ENCODE data around the gene GAB3. TPM values are rescaled to one million over a fixed set of nuclear protein-coding genes. Genes with fewer than 3 reads are reported as not detected.
"Not testable (repeated sequence)": the region's sequence is repeated elsewhere in the genome, so short reads cannot be mapped to it uniquely, and the experiment has no call there.

GAB3 gene
- total RNA-seq, 1 donor from 2014 or later = 5.1 TPM

DNA sequence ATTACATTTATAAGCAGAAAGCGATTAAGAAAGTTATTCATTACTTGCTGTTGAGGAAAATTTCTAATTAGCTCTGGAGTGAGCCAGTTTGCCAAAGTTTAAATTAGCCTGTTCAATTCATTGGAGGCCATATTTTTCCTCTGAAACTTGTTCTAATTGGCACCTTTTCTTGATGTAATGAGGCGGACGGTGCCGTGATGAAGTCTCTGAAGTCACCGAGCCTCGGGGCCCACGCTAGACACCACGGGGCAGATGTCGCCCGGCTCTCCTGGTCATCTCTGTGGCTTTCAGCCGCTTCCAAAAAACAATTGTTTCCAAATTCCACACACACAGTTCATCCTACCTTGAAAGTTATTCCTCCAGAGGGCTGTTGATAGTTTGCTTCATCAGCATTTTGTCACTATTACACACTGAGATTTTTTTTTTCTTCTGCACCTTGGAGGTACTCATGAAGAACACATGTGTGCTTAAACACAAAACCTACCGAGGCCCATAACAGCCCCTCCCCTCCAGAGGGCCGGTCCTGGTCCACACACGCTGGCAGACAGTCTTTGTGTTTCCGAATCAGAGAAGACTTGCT is 93.6 kb downstream of the GAB3 start:
- H3K27me3 Mint-ChIP-seq (ENCODE audit: insufficient read depth) = peaks cover 2% of the 10 kb centered on the region
- no peaks in the 10 kb centered on the region for H3K9me3 Mint-ChIP-seq
- no peak overlapping the region for H3K4me3 Mint-ChIP-seq
- DNase-seq (ENCODE audit: low spot score) = no peak
- no peaks in the 10 kb centered on the region for H3K36me3 Mint-ChIP-seq (ENCODE audit: low read depth)
- H3K4me1 Mint-ChIP-seq (ENCODE audit: low read depth) = no peaks in the 10 kb centered on the region
- intact Hi-C loops (cut with micrococcal nuclease) = no loop called here
- H3K27ac Mint-ChIP-seq = no peak overlapping the region

DNA sequence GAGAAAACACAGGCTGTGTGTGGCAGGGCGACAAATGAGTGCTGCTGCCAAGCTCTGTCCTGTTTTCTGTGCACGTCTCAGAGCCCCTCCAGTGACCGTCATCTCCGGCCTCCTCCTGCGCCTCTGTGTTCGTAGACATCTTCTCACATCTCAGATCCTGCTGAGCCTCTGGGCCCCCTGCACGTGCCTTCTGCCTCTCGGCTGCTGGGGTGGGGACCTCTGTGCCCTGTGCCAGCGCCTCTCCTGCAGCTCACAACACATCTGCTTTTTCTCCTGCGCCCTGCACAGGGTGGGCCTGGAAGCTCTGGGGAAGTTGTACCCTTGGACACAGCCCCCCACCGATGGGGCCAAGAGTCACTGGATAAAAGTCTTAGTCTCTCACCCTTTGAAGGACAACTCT is 95.1 kb downstream of the GAB3 start:
- Mint-ChIP-seq H3K4me1 (ENCODE audit: low read depth) (no peaks in the 10 kb centered on the region), H3K4me3 (no peak overlapping the region), H3K9me3 (no peaks in the 10 kb centered on the region), H3K27ac (no peak overlapping the region), H3K36me3 (ENCODE audit: low read depth) (no peaks in the 10 kb centered on the region), H3K27me3 (ENCODE audit: insufficient read depth) (peaks cover 2% of the 10 kb centered on the region)
- DNase-seq (ENCODE audit: low spot score) = no peak
- intact Hi-C loops (cut with micrococcal nuclease) = no loop called here

DNA sequence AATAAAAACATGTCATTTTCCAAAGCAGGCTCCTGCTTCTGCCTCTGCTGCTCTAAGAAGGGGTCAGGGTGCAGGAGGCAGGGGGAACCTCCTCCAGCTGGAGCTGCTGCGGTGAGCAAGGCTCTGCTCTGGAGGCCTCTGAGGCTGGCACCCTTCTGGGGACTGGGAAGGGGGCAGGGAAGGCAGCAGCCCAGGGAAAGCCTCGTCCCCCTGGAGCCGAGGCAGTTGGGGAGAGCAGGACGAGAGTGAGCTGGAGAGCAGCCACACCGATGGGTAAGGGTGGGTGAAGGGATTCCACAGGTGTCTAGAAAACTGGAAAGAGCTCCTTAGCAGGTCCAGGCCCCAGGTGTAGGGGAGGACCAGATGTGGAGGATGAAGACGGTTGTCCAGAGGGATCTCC is 95.5 kb downstream of the GAB3 start:
- no peak for DNase-seq (ENCODE audit: low spot score)
- intact Hi-C loops (cut with micrococcal nuclease) = no loop called here
- H3K9me3 Mint-ChIP-seq = no peaks in the 10 kb centered on the region
- H3K27me3 Mint-ChIP-seq (ENCODE audit: insufficient read depth) = peaks cover 2% of the 10 kb centered on the region
- no peak overlapping the region for H3K4me3 Mint-ChIP-seq
- H3K27ac Mint-ChIP-seq = no peak overlapping the region
- no peaks in the 10 kb centered on the region for H3K36me3 Mint-ChIP-seq (ENCODE audit: low read depth)
- no peaks in the 10 kb centered on the region for H3K4me1 Mint-ChIP-seq (ENCODE audit: low read depth)

DNA sequence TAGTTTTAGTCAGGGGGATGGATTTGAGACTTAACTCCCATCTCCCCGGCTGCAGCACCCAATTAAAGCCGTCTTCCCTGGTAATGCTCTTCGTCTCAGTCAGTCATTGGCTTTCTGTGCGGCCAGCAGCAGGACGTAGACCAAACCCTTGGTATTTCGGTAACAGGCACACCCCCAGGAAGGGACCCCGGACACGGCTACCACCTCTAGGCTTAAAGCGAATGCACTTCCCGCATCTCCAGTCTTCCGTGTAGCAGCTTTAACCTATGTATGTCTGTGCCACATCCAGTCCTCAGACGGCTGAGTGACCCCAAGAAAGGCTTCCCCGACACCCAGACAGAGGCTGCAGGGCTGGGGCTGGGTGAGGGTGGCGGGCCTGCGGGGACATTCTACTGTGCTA is 96.0 kb downstream of the GAB3 start:
- Mint-ChIP-seq H3K27ac (no peak overlapping the region), H3K4me1 (ENCODE audit: low read depth) (no peaks in the 10 kb centered on the region), H3K27me3 (ENCODE audit: insufficient read depth) (peaks cover 2% of the 10 kb centered on the region)

DNA sequence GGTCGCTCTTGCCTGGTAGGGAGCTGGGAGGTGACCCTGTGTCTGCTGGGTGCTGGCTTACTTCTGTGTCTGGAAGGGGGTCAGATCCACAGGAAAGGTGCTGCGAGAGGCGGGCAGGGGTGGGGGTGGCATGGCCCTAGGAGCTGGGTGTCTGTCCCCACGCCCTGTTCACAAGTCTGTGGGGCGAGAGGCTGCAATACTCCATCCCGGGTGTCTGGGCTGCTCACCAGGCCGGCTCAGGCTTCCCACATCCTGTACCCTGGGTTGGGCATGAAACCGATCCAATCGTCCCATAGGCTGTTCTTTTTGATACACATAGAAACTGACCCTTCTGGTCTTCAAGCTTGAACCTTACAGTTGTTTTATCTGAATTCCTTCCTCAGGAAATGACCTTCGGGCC is 96.5 kb downstream of the GAB3 start:
- H3K36me3 Mint-ChIP-seq (ENCODE audit: low read depth) = no peaks in the 10 kb centered on the region
- H3K9me3 Mint-ChIP-seq = no peaks in the 10 kb centered on the region
- no peaks in the 10 kb centered on the region for H3K4me1 Mint-ChIP-seq (ENCODE audit: low read depth)
- H3K27me3 Mint-ChIP-seq (ENCODE audit: insufficient read depth) = peaks cover 2% of the 10 kb centered on the region
- H3K27ac Mint-ChIP-seq = no peak overlapping the region
- no peak overlapping the region for H3K4me3 Mint-ChIP-seq
- intact Hi-C loops (cut with micrococcal nuclease) = no loop called here
- DNase-seq (ENCODE audit: low spot score) = no peak

More for the DNA sequence above, 96.0 kb downstream of the GAB3 start:
- DNase-seq (ENCODE audit: low spot score) = no peak
- intact Hi-C loops (cut with micrococcal nuclease) = no loop called here
- no peaks in the 10 kb centered on the region for H3K9me3 Mint-ChIP-seq
- H3K36me3 Mint-ChIP-seq (ENCODE audit: low read depth) = no peaks in the 10 kb centered on the region
- H3K4me3 Mint-ChIP-seq = no peak overlapping the region

DNA sequence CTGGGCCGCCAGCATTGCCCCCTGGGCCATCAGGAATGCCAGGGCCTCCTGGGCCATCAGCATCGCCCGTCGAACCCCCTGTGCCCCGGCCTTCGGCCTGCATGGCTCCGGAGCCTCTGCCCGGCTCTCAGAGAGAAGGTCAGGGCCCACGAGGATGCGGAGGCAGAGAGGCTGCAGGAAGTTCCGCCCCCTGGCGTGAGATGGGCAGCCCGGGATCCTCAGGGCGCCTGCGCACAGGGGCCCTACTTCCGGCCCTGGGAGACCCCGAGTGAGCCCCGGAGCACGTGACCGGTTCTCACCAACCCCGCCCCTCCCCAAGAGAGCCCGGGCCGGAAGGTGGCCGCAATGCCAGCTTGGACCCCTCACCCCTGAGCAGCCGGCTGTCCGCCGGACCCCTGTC is 97.5 kb downstream of the GAB3 start, which contains the start of gene CTAG2:
TSS of gene CTAG2 (minus strand) at position 167 of the 400 bp plus-strand sequence. CDS start at position 103, 64 bp downstream.
- H3K36me3 Mint-ChIP-seq (ENCODE audit: low read depth); H3K4me3 Mint-ChIP-seq; intact Hi-C loops (cut with micrococcal nuclease); DNase-seq (ENCODE audit: low spot score); H3K9me3 Mint-ChIP-seq; H3K27me3 Mint-ChIP-seq (ENCODE audit: insufficient read depth); H3K4me1 Mint-ChIP-seq (ENCODE audit: low read depth); H3K27ac Mint-ChIP-seq: not testable (repeated sequence)

DNA sequence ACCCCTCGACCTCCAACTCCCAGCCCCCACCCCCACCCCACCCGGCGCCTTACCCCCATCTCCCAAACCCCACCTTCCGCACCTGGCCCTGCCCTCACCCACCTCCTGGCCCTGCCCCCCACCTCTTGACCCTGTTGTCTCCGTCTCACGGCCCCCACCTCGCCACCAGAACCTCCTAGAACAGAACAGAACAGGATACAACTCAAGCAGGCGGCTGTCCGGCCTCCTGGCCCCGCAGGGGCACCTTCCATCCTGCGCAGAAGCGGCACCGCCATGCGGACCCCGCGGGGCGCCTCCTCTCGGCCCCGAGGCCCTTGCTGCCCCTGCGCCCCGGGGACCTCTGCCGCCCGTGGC is 97.9 kb downstream of the GAB3 start:
- DNase-seq (ENCODE audit: low spot score) = no peak
- H3K27me3 Mint-ChIP-seq (ENCODE audit: insufficient read depth) = peaks cover 2% of the 10 kb centered on the region
- no peak overlapping the region for H3K4me3 Mint-ChIP-seq

DNA sequence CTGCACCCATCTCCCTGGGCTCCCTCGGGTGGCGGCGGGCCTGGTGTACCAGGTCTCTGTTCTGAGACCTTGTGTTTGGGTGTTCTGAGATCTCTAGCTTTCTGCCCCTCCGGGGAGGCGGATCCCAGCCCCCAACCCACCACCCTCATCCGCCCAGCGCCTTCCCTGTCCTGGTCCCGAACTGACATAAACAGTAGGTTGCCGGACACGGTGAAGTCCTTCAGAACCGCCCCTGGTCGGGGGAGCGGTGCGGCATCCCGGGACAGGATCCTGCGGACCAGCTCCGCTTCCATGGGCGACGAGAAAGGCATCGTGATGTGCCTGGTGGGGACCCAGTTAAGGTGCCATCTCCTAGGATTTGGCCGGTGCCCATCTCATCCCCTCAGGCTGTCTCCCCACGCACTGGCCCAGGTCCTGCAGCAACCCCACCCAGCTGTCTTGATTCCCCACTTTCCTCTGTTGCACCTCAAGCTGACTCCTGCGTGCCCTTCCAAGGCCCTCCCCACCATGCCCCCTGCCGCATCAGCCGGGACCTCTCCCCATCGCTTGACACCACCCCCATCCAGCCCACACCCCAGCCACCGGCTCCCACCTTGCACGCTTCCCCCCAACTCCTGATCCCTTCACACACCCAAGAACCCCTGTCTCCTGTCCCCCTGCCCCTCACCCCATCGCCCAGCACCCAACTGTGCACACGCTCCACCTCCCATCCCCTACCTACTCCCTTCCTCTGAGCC is 98.4 kb downstream of the GAB3 start:
- no peaks in the 10 kb centered on the region for H3K36me3 Mint-ChIP-seq (ENCODE audit: low read depth)
- H3K4me1 Mint-ChIP-seq (ENCODE audit: low read depth) = no peaks in the 10 kb centered on the region
- H3K27ac Mint-ChIP-seq = no peak overlapping the region
- DNase-seq (ENCODE audit: low spot score) = no peak
- intact Hi-C loops (cut with micrococcal nuclease) = no loop called here
- H3K9me3 Mint-ChIP-seq = no peaks in the 10 kb centered on the region
- H3K4me3 Mint-ChIP-seq = no peak overlapping the region
- peaks cover 2% of the 10 kb centered on the region for H3K27me3 Mint-ChIP-seq (ENCODE audit: insufficient read depth)

More for the DNA sequence above, 97.9 kb downstream of the GAB3 start:
- Mint-ChIP-seq H3K9me3 (no peaks in the 10 kb centered on the region), H3K36me3 (ENCODE audit: low read depth) (no peaks in the 10 kb centered on the region), H3K4me1 (ENCODE audit: low read depth) (no peaks in the 10 kb centered on the region), H3K27ac (no peak overlapping the region)
- intact Hi-C loops (cut with micrococcal nuclease) = no loop called here

DNA sequence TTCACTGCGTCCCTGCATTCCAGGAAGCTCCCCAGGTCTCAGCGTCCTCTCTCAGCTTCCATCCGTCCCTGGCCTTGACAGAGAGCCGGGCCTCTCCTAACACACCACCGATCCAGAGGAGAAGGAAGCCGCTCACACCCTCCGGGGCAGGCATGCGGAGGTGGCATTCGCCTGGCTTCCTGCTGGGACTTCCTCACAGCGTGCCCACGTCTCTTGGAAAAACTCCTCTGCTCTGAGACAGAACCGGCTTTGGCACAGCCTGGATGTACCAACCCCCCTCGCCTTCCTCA is 100.7 kb downstream of the GAB3 start:
- H3K36me3 Mint-ChIP-seq (ENCODE audit: low read depth) = no peaks in the 10 kb centered on the region
- H3K27me3 Mint-ChIP-seq (ENCODE audit: insufficient read depth) = no peaks in the 10 kb centered on the region
- H3K9me3 Mint-ChIP-seq = no peaks in the 10 kb centered on the region
- no peak overlapping the region for H3K4me3 Mint-ChIP-seq
- H3K4me1 Mint-ChIP-seq (ENCODE audit: low read depth) = no peaks in the 10 kb centered on the region
- DNase-seq (ENCODE audit: low spot score) = no peak
- intact Hi-C loops (cut with micrococcal nuclease) = no loop called here
- no peak overlapping the region for H3K27ac Mint-ChIP-seq

DNA sequence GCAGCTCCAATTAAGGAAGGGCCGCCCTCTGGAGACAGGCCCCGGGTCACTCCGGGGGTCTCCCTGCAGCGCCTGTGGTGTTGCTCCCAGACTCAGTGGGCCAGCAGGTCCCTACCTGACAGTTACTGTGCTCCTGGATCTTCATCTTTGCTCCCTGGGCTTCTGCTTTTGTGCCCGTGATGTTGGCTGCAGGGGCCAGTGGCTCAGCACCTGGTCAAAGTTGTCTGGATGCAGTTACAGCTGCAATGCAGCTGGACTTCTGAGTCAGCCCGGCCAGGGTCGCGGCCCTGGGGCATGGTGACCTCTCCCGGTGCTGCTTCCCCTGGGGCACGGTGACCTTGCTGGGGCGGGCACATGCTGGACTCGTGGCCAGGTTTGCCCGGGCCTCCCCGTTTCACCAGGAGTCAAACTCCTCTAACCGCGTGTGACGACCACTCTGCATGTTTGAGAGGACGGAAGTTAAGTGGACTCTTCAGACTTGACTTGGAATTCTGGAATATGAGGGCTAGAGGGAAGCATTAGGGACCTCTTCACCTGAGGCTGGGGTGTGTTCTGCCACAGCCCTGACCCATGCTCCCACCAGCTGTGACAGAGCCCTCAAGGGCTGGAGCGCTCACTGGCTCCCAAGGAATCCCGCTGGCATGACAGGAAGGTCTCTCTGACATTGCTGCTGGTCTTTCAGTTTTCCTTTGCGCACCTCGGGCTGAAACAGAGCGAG is 101.2 kb downstream of the GAB3 start:
- H3K27ac Mint-ChIP-seq = no peak overlapping the region
- H3K9me3 Mint-ChIP-seq = no peaks in the 10 kb centered on the region
- intact Hi-C loops (cut with micrococcal nuclease) = no loop called here
- DNase-seq (ENCODE audit: low spot score) = no peak
- H3K36me3 Mint-ChIP-seq (ENCODE audit: low read depth) = no peaks in the 10 kb centered on the region
- H3K4me3 Mint-ChIP-seq = no peak overlapping the region
- no peaks in the 10 kb centered on the region for H3K27me3 Mint-ChIP-seq (ENCODE audit: insufficient read depth)
- no peaks in the 10 kb centered on the region for H3K4me1 Mint-ChIP-seq (ENCODE audit: low read depth)

DNA sequence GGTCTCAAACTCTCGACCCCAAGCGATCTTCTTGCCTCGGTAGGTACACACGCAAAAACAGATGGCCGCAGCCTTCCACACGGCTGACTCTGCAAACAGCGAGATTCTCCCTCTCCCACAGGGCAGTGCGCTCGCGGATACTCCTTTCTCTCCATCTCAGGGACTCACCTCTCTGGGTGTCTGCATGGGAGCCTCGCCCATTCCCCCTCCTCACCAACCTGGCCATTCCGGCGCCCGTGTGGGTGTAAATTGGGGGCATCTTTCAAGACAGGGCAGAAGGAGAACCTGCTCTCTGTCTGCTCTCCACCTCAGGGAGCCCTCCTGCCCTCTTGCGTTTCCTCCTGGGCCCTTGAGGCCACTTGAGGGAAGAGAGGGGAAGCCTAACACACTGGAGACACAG is 101.9 kb downstream of the GAB3 start:
- intact Hi-C loops (cut with micrococcal nuclease) = no loop called here

DNA sequence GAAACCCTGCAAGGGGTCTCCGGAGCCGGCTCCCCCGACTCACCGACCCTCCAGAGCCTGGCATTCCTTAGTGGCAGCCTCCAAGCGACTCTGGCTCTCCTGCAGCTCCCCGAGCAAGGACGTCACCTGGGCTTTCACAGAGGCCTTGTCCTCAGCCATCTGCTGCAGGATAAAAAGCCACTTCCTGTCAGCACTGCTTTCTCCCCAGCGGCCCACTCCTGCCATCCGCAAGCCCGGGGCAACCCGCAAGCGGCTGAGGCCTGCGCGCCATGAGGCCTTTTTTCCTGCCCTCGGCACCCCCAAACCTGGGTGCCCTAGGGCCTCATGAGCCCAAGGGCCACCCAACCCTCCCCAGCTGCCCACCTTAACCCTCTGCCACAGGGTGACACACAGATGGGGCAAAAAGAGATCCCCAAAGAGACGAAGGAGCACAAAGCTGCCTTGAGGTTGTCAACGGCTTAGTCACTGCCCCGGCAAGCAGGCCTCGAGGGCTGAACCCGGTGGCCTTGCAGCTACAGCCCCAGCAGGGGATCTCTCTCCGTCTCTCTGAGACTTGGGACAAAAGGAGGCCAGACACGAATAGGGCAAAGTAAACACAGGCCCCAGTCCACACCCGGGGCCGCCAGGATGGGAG is 105.0 kb downstream of the GAB3 start:
- H3K27ac Mint-ChIP-seq; H3K27me3 Mint-ChIP-seq (ENCODE audit: insufficient read depth); DNase-seq (ENCODE audit: low spot score); H3K36me3 Mint-ChIP-seq (ENCODE audit: low read depth); intact Hi-C loops (cut with micrococcal nuclease); H3K9me3 Mint-ChIP-seq; H3K4me1 Mint-ChIP-seq (ENCODE audit: low read depth); H3K4me3 Mint-ChIP-seq: not testable (repeated sequence)

More for the DNA sequence above, 101.9 kb downstream of the GAB3 start:
- Mint-ChIP-seq H3K9me3 (no peaks in the 10 kb centered on the region), H3K4me3 (no peak overlapping the region), H3K27me3 (ENCODE audit: insufficient read depth) (no peaks in the 10 kb centered on the region), H3K27ac (no peak overlapping the region), H3K36me3 (ENCODE audit: low read depth) (no peaks in the 10 kb centered on the region), H3K4me1 (ENCODE audit: low read depth) (no peaks in the 10 kb centered on the region)
- no peak for DNase-seq (ENCODE audit: low spot score)

DNA sequence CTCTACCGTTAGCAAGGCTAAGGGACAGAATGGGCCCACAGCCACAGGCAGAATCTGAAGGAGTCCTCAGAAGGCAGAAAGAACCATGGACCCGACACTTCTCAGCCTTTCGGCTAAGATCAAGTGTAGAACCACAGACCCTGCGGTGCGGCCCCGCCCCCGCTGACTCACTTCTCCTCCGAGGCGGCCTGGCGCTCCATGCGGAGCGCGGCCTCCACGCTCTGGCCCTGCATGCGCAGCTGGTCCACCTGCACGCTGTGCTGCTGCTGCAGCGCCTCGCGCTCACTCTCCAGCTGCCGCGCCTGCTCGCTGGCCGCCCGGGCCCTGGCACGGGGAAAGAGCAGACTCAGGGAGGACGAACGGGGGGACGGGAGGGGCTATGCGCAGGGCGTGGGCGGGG is 107.2 kb downstream of the GAB3 start:
- H3K4me3 Mint-ChIP-seq; DNase-seq (ENCODE audit: low spot score); H3K9me3 Mint-ChIP-seq; H3K36me3 Mint-ChIP-seq (ENCODE audit: low read depth); intact Hi-C loops (cut with micrococcal nuclease); H3K27ac Mint-ChIP-seq; H3K4me1 Mint-ChIP-seq (ENCODE audit: low read depth); H3K27me3 Mint-ChIP-seq (ENCODE audit: insufficient read depth): not testable (repeated sequence)

All from activated T-helper 1 cell treated with anti-CD3 and anti-CD28 coated beads, Interleukin-12 subunit alpha, Interleukin-12 subunit beta, Interleukin-2, Interleukin-4 antibody, amounts not matched to agents 30 ng/mL and 10 ng/mL and 1 ng/mL, durations not matched to agents 14 hours and 24 hours and 36 hours (primary cell).